MM.1S (cell line): ENCODE measurements around the gene API5.

Experiments
- DNase-seq: peaks from one replicate; pipeline ENCODE4 v3.0.0-alpha.2; 2015
- H2AFZ ChIP-seq: fragments of 300-600 bp; sonication (generic); 2 replicates; pipeline ENCODE4 v1.6.0; 2016; ENCODE audit warnings: antibody characterized with exemption, low read length
- H3F3A ChIP-seq: fragments of 300-600 bp; sonication (generic); 2 replicates; pipeline ENCODE4 v1.6.1; 2016; ENCODE audit warnings: mild to moderate bottlenecking, antibody characterized with exemption, low read length, moderate library complexity, mixed read lengths; ENCODE audit not compliant: insufficient read depth
- H3K27ac ChIP-seq: fragments of 300-600 bp; sonication (generic); 2 replicates; pipeline ENCODE4 v1.5.1; 2016; ENCODE audit warnings: mild to moderate bottlenecking, low read length
- H3K27me3 ChIP-seq: fragments of 300-600 bp; sonication (generic); replicated peaks from 2 replicates; pipeline ENCODE4 v1.6.0; 2016; ENCODE audit warnings: low read length; ENCODE audit not compliant: insufficient read depth
- H3K36me3 ChIP-seq: fragments of 300-600 bp; sonication (generic); replicated peaks from 2 replicates; pipeline ENCODE4 v1.6.1; 2016; ENCODE audit warnings: mild to moderate bottlenecking, low read length, mixed read lengths; ENCODE audit not compliant: insufficient read depth
- H3K4me1 ChIP-seq: fragments of 300-600 bp; sonication (generic); 2 replicates; pipeline ENCODE4 v1.6.1; 2016; ENCODE audit warnings: low read length, mixed read lengths
- H3K4me2 ChIP-seq: fragments of 300-600 bp; sonication (generic); 2 replicates; pipeline ENCODE4 v1.6.0; 2016; ENCODE audit warnings: low read depth, low read length
- H3K4me3 ChIP-seq: fragments of 300-600 bp; sonication (generic); 2 replicates; pipeline ENCODE4 v1.5.1; 2016; ENCODE audit warnings: low read length, mixed read lengths
- H3K79me2 ChIP-seq: fragments of 300-600 bp; sonication (generic); 2 replicates; pipeline ENCODE4 v1.6.1; 2016; ENCODE audit warnings: mixed run types, low read length, mixed read lengths
- H3K9ac ChIP-seq: fragments of 300-600 bp; sonication (generic); 2 replicates; pipeline ENCODE4 v1.6.1; 2016; ENCODE audit warnings: low read length, mixed read lengths
- H3K9me2 ChIP-seq: fragments of 300-600 bp; sonication (generic); replicated peaks from 2 replicates; pipeline ENCODE4 v1.6.1; 2016; ENCODE audit warnings: mild to moderate bottlenecking, low read length, mixed read lengths; ENCODE audit not compliant: insufficient read depth
- H3K9me3 ChIP-seq: fragments of 300-600 bp; sonication (generic); replicated peaks from 2 replicates; pipeline ENCODE4 v1.6.1; 2016; ENCODE audit warnings: mild to moderate bottlenecking, low read length, mixed read lengths; ENCODE audit not compliant: insufficient read depth
- H4K20me1 ChIP-seq: fragments of 300-600 bp; sonication (generic); 2 replicates; pipeline ENCODE4 v1.6.1; 2016; ENCODE audit warnings: mild to moderate bottlenecking, low read length, moderate library complexity, mixed read lengths; ENCODE audit not compliant: insufficient read depth
- EZH2 ChIP-seq: fragments of 300-600 bp; sonication (generic); optimal IDR thresholded peaks from 2 replicates; pipeline ENCODE3; 2017; ENCODE audit warnings: low read depth, mild to moderate bottlenecking, antibody characterized with exemption, low read length, mixed read lengths
- EZH2phosphoT487 ChIP-seq: fragments of 300-600 bp; sonication (generic); IDR thresholded peaks from 2 replicates; pipeline ENCODE4 v1.6.1; 2018; ENCODE audit warnings: antibody characterized with exemption, low read length
- TF ChIP-seq, protein P1 (sequence below): fragments of 300-600 bp; sonication (generic); IDR thresholded peaks from 2 replicates; pipeline ENCODE4 v1.5.1; 2016; ENCODE audit warnings: antibody characterized with exemption, low read length, mixed read lengths

The API5 gene

DNA sequence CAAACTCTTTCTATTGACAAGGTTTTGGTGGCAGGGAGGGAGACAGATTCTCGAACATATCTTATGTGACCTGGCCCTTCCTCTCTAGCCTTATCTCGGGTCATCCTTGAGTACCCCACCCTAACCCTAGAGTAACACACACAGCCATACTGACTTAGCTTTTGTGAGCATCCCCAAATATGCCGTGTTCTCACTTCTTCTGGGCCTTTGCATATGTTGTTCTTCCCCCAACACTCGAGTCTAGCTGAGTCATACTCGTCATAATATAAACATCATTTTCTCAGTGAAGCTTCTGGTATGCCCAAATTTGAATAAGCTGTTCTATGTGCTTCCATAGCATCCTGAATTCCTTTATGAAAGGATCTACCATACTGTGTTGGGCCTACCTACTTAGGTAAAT, 54.9 kb downstream of the API5 start:
- no peak for DNase-seq
- TF ChIP-seq EZH2 (no peak), EZH2phosphoT487 (no peak)
- TF ChIP-seq, protein P1, sequence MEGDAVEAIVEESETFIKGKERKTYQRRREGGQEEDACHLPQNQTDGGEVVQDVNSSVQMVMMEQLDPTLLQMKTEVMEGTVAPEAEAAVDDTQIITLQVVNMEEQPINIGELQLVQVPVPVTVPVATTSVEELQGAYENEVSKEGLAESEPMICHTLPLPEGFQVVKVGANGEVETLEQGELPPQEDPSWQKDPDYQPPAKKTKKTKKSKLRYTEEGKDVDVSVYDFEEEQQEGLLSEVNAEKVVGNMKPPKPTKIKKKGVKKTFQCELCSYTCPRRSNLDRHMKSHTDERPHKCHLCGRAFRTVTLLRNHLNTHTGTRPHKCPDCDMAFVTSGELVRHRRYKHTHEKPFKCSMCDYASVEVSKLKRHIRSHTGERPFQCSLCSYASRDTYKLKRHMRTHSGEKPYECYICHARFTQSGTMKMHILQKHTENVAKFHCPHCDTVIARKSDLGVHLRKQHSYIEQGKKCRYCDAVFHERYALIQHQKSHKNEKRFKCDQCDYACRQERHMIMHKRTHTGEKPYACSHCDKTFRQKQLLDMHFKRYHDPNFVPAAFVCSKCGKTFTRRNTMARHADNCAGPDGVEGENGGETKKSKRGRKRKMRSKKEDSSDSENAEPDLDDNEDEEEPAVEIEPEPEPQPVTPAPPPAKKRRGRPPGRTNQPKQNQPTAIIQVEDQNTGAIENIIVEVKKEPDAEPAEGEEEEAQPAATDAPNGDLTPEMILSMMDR = no peak
- Histone ChIP-seq H2AFZ (no peak overlapping the region), H3F3A (no peaks in the 10 kb centered on the region), H3K4me1 (no peaks in the 10 kb centered on the region), H3K27ac (no peak overlapping the region), H3K4me2 (no peak overlapping the region), H3K4me3 (no peak overlapping the region), H3K9me2 (no peaks in the 10 kb centered on the region), H3K27me3 (no peaks in the 10 kb centered on the region), H3K9ac (no peak overlapping the region), H3K9me3 (no peaks in the 10 kb centered on the region), H3K36me3 (no peaks in the 10 kb centered on the region; the same call in 1 of the 2 replicates), H3K79me2 (peaks cover 98% of the 10 kb centered on the region), H4K20me1 (no peaks in the 10 kb centered on the region)

DNA sequence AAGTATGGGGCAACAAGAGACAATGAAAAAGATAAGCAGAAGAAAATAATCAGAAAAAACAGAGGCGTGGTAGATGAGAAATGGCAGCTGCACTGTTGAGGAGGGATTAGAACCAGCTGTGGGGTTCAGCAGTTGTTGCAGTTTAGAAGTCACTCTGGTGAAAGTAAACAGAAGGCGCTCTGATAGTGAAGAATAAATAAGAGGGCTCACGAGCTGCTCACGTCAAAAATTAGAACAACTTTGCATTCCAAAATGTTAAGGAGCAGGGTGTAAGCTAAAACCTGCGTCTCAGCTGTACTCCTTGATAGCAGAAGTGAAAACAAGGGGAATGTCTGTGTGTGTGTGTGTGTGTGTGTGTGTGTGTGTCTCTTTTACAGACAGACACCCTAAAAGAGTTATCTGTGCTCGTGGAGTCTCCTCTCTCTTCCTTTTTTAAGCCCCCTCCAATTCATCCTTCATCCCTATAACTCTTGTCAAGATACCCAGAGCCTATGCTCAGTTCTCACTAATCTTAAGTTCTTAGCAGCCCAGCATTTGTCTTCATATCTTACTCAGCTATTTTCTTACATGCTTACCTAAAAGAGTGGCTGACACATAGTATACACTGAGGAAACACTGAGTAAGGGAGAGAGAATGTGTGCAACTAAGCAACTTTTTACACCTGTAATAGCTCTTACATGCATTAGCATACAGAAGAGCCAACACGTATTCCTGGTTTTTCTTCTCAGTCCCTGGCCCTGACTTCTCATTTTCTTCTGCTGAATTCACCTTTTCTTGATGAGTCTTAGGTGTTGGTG, 55.8 kb downstream of the API5 start:
- Histone ChIP-seq H3K9me3 (no peaks in the 10 kb centered on the region), H3K4me1 (no peaks in the 10 kb centered on the region), H3K9ac (no peak overlapping the region), H3K9me2 (no peaks in the 10 kb centered on the region), H3K4me3 (no peak overlapping the region), H3F3A (no peaks in the 10 kb centered on the region), H3K79me2 (peaks cover 96% of the 10 kb centered on the region), H4K20me1 (no peaks in the 10 kb centered on the region), H3K27ac (no peak overlapping the region; the same call in 1 of the 2 replicates), H3K4me2 (no peak overlapping the region), H2AFZ (no peak overlapping the region), H3K27me3 (no peaks in the 10 kb centered on the region), H3K36me3 (no peaks in the 10 kb centered on the region; the same call in 1 of the 2 replicates)
- TF ChIP-seq EZH2phosphoT487 = no peak
- no peak for TF ChIP-seq EZH2
- TF ChIP-seq, protein P1 = no peak
- DNase-seq = peak; percentile 24

GRCh38 chr11:43376065-43376464, 64.3 kb downstream of the API5 start:
- no peak for DNase-seq
- TF ChIP-seq EZH2 (no peak), EZH2phosphoT487 (no peak)
- TF ChIP-seq, protein P1 = no peak
- no peaks in the 10 kb centered on the region for H3F3A ChIP-seq
- H3K36me3 ChIP-seq = no peaks in the 10 kb centered on the region; the same call in none of the 2 replicates
- H3K9ac ChIP-seq = no peak overlapping the region
- no peaks in the 10 kb centered on the region for H3K4me1 ChIP-seq
- H4K20me1 ChIP-seq = no peaks in the 10 kb centered on the region
- no peak overlapping the region for H3K4me2 ChIP-seq
- no peak overlapping the region for H2AFZ ChIP-seq
- H3K79me2 ChIP-seq = peaks cover 58% of the 10 kb centered on the region
- H3K27ac ChIP-seq = no peak overlapping the region
- H3K27me3 ChIP-seq = no peaks in the 10 kb centered on the region
- H3K9me2 ChIP-seq = no peaks in the 10 kb centered on the region
- H3K9me3 ChIP-seq = no peaks in the 10 kb centered on the region
- H3K4me3 ChIP-seq = no peak overlapping the region
